ENCODE measurements around the gene DCTPP1. TPM values are rescaled to one million over a fixed set of nuclear protein-coding genes. Genes with fewer than 3 reads are reported as not detected.

The DCTPP1 gene
- total and polyA plus RNA-seq, 2 of the 13 experiments (the other 11 are each of a cell fraction or from before 2014, with no cell fraction given) = 54.8 to 74.4 TPM

- TF ChIP-seq ZSCAN12 (CRISPR knock-in tag; IDR thresholded peaks at IDR 0.05) (no peak), KMT2A (CRISPR knock-in tag; IDR thresholded peaks at IDR 0.05) (no peak), ZFY (CRISPR knock-in tag; IDR thresholded peaks at IDR 0.05) (peak; percentile 24; the same call in 1 of the 2 replicates), GMEB1 (CRISPR knock-in tag; IDR thresholded peaks at IDR 0.05; ENCODE audit: borderline replicate concordance) (no peak), DDIT3 (CRISPR knock-in tag; IDR thresholded peaks at IDR 0.05) (no peak), ZC3H13 (CRISPR knock-in tag; IDR thresholded peaks at IDR 0.05) (no peak), PAF1 (CRISPR knock-in tag; IDR thresholded peaks at IDR 0.05) (no peak), HIC2 (CRISPR knock-in tag; IDR thresholded peaks at IDR 0.05; ENCODE audit: low read depth) (no peak), SAFB2 (CRISPR knock-in tag; IDR thresholded peaks at IDR 0.05; ENCODE audit: borderline replicate concordance, low read depth) (no peak), ZNF430 (CRISPR knock-in tag; IDR thresholded peaks at IDR 0.05) (peak; percentile 75), ZKSCAN5 (CRISPR knock-in tag; IDR thresholded peaks at IDR 0.05) (no peak), TCF12 (IDR thresholded peaks at IDR 0.05) (no peak), TCF12 (CRISPR knock-in tag; IDR thresholded peaks at IDR 0.05) (no peak), ZNF354B (CRISPR knock-in tag; IDR thresholded peaks at IDR 0.05) (no peak), CBFB (CRISPR knock-in tag; IDR thresholded peaks at IDR 0.05) (no peak), HDAC6 (IDR thresholded peaks at IDR 0.05; ENCODE audit: low read depth, low read length) (no peak), ZNF350 (CRISPR knock-in tag; IDR thresholded peaks at IDR 0.05; ENCODE audit: borderline replicate concordance, low read depth) (no peak), SKI (IDR thresholded peaks at IDR 0.05; ENCODE audit: partially characterized antibody) (peak; percentile 60), KDM6A (CRISPR knock-in tag; IDR thresholded peaks at IDR 0.05; ENCODE audit: low read depth) (no peak), ZNF790 (CRISPR knock-in tag; IDR thresholded peaks at IDR 0.05; ENCODE audit: borderline replicate concordance) (peak; percentile 53; the same call in 1 of the 2 replicates), ZNF766 (CRISPR knock-in tag; IDR thresholded peaks at IDR 0.05; ENCODE audit: borderline replicate concordance) (no peak), YEATS2 (CRISPR knock-in tag; IDR thresholded peaks at IDR 0.05; ENCODE audit: borderline replicate concordance) (no peak), ZSCAN29 (CRISPR knock-in tag; conservative IDR thresholded peaks at IDR 0.05) (peak; percentile 57; the same call in 1 of the 2 replicates), ZNF775 (CRISPR knock-in tag; IDR thresholded peaks at IDR 0.05; ENCODE audit: borderline replicate concordance) (0 out of 2 replicates have a peak, but pooled peaks have one; percentile 23), ZFP91 (CRISPR knock-in tag; IDR thresholded peaks at IDR 0.05; ENCODE audit: borderline replicate concordance) (no peak), ZBTB1 (CRISPR knock-in tag; IDR thresholded peaks at IDR 0.05; ENCODE audit: borderline replicate concordance) (no peak)
Observed at GRCh38 chr16:30437511-30438046, 7.7 kb upstream of the DCTPP1 start (continued).

Measured in HepG2 (cell line).